Nephron (organoid): ENCODE results near the gene LRRIQ1.

ENCODE experiments used
- H3K27ac Mint-ChIP-seq, 3 experiments: 2 replicates each; pipeline ENCODE4 v1.8.0; 2020; ENCODE audit warnings: mixed read lengths in 3 of 3, mild to moderate bottlenecking in 2 of 3, moderate library complexity in 1 of 3
- H3K27me3 Mint-ChIP-seq: 2 replicates; pipeline ENCODE4 v1.8.0; 2021; ENCODE audit warnings: low read depth, mild to moderate bottlenecking, moderate library complexity, mixed read lengths
- H3K36me3 Mint-ChIP-seq: 2 replicates; pipeline ENCODE4 v1.8.0; 2020; ENCODE audit warnings: low read depth, mixed read lengths
- H3K4me1 Mint-ChIP-seq: 2 replicates; pipeline ENCODE4 v1.8.0; 2020; ENCODE audit warnings: mixed read lengths
- H3K4me3 Mint-ChIP-seq, 3 experiments: 2 replicates each; pipeline ENCODE4 v1.8.0; 2020; ENCODE audit warnings: mild to moderate bottlenecking in 3 of 3, mixed read lengths in 3 of 3, moderate library complexity in 2 of 3
- H3K9me3 Mint-ChIP-seq: 2 replicates; pipeline ENCODE4 v1.8.0; 2020; ENCODE audit warnings: mixed read lengths
- CTCF ChIP-seq, 3 experiments: fragments of 200-600 bp; sonication (generic); IDR thresholded peaks; one replicate each; pipeline ENCODE4 v1.5.0; 2021; ENCODE audit warnings: antibody characterized with exemption in 3 of 3; ENCODE audit not compliant: unreplicated experiment in 3 of 3

The LRRIQ1 gene

DNA sequence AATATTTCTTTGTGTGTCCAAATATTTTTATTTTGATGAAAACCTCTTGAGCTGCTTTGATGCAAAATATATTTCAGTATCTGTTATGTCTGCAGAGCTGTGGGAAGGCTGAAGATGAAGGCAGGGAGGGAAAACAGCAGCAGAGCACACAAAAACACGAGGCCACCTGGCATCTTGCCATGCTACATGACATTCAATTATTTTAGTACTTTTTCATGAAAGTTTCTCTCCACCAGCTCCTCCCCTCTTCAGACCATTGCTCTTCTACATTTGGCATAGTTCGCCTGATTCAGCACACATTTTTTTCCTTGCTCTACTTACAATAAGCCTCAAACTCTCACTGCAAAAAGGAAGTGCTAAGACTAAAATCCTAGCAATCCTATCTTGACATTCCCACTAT, 239.2 kb downstream of the LRRIQ1 start:
- H3K9me3 Mint-ChIP-seq: peaks cover 3% of the 10 kb centered on the region
- no peak for TF ChIP-seq CTCF (IDR thresholded peaks at IDR 0.05; ENCODE audit: unreplicated experiment in 3 of 3)

GRCh38 chr12:85277191-85277590, 241.0 kb downstream of the LRRIQ1 start:
- Mint-ChIP-seq H3K36me3 (no peaks in the 10 kb centered on the region), H3K4me3 (peak overlapping the region in 1 of 3 experiments; percentile 72), H3K27me3 (peaks cover 96% of the 10 kb centered on the region), H3K9me3 (peaks cover 3% of the 10 kb centered on the region), H3K27ac (peak overlapping the region in 1 of 3 experiments; percentile 16), H3K4me1 (peaks cover 48% of the 10 kb centered on the region)
- TF ChIP-seq CTCF (IDR thresholded peaks at IDR 0.05; ENCODE audit: unreplicated experiment in 3 of 3): no peak

More for the DNA sequence above, 239.2 kb downstream of the LRRIQ1 start:
- peak overlapping the region in 2 of 3 experiments; percentile 12 to 16 for H3K4me3 Mint-ChIP-seq
- no peaks in the 10 kb centered on the region for H3K36me3 Mint-ChIP-seq
- H3K4me1 Mint-ChIP-seq: peaks cover 32% of the 10 kb centered on the region
- H3K27ac Mint-ChIP-seq: peak overlapping the region; percentile 26 to 37 (median 26)
- peaks cover 89% of the 10 kb centered on the region for H3K27me3 Mint-ChIP-seq

- H3K27ac Mint-ChIP-seq: peak overlapping the region; percentile 16 to 78 (median 77)
- H3K36me3 Mint-ChIP-seq: no peaks in the 10 kb centered on the region
- H3K9me3 Mint-ChIP-seq: peaks cover 3% of the 10 kb centered on the region
- peak overlapping the region; percentile 52 to 72 (median 63) for H3K4me3 Mint-ChIP-seq
- TF ChIP-seq CTCF (IDR thresholded peaks at IDR 0.05; ENCODE audit: unreplicated experiment in 3 of 3): no peak
- peaks cover 93% of the 10 kb centered on the region for H3K27me3 Mint-ChIP-seq
- H3K4me1 Mint-ChIP-seq: peaks cover 49% of the 10 kb centered on the region
Observed at GRCh38 chr12:85277900-85278597, 241.9 kb downstream of the LRRIQ1 start.

- TF ChIP-seq CTCF (IDR thresholded peaks at IDR 0.05; ENCODE audit: unreplicated experiment in 3 of 3): no peak
- H3K36me3 Mint-ChIP-seq: peaks cover 5% of the 10 kb centered on the region
- H3K27ac Mint-ChIP-seq: peak overlapping the region; percentile 95 to 97 (median 95)
- peaks cover 3% of the 10 kb centered on the region for H3K9me3 Mint-ChIP-seq
- peak overlapping the region; percentile 94 to 96 (median 94) for H3K4me3 Mint-ChIP-seq
- peaks cover 91% of the 10 kb centered on the region for H3K27me3 Mint-ChIP-seq
- peaks cover 53% of the 10 kb centered on the region for H3K4me1 Mint-ChIP-seq
Observed at GRCh38 chr12:85278598-85279448, 242.7 kb downstream of the LRRIQ1 start.

- Mint-ChIP-seq H3K4me1 (peaks cover 48% of the 10 kb centered on the region), H3K9me3 (peaks cover 3% of the 10 kb centered on the region), H3K27ac (peak overlapping the region; percentile 95 to 97 (median 95)), H3K4me3 (peak overlapping the region; percentile 94 to 96 (median 94)), H3K27me3 (peaks cover 84% of the 10 kb centered on the region), H3K36me3 (peaks cover 7% of the 10 kb centered on the region)
- no peak for TF ChIP-seq CTCF (IDR thresholded peaks at IDR 0.05; ENCODE audit: unreplicated experiment in 3 of 3)
Observed at GRCh38 chr12:85279449-85280164, 243.5 kb downstream of the LRRIQ1 start.
